Measurements from ENCODE around the gene TSPAN15. TPM values are rescaled to one million over a fixed set of nuclear protein-coding genes. Genes with fewer than 3 reads are reported as not detected.

The TSPAN15 gene
- total and polyA plus RNA-seq, 2 experiments from 2014 or later = 0.34 TPM; not detected in 1

DNA sequence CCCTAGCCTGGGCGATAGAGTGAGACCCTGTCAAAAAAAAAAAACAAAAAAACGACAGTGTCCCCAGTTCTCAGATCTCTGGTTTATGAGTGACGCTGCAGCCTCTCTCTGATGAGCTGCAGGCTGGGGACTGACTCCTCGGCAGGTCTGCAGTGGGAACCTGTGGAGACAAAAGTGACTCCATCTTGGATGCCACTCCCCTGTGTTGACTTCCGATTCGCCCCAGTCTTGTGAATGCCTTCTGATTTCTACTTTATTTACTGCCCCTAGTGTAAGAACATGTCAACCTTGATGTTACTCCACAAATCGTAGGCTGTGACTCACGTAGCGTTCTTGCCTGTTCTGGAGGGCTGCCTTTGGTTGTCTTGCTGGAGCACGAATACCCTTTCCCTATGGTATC is 40.8 kb upstream of the TSPAN15 start:
- WGBS, 2 experiments (ENCODE audit: low coverage in 1 of 2, low lambda C conversion rate in 2 of 2, missing lambda C conversion rate in 2 of 2) = 93 to 94% methylated on average over 9 of the region's 10 CpGs
- DNase-seq = no peak
- peaks cover 3% of the 10 kb centered on the region; the same call in 1 of the 2 replicates for H3K27me3 ChIP-seq (replicated peaks; ENCODE audit: insufficient read depth)

DNA sequence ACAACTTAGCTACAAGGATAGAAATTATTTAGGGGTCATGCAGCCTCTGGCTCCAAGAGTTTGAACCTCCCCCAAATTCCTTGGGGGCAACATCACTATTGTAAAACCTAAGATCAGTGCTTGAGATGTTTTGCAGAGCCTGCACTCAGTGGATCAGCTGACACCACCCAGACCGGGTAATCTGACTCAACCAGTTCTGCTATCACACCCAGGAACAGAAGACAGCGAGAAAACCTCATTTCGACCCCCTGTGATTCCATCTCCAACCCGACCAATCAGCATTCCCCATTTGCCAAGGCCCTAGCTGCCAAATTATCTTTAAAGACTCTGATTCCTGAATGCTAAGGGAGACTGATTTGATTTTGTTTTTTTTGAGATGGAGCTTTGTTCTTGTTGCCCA is 39.8 kb upstream of the TSPAN15 start:
- Histone ChIP-seq H3K4me2 (ENCODE audit: unreplicated experiment) (no peak overlapping the region), H3K27ac (no peak overlapping the region), H3K36me3 (ENCODE audit: low read depth) (no peaks in the 10 kb centered on the region), H3K4me1 (ENCODE audit: insufficient read depth) (peaks cover 5% of the 10 kb centered on the region; the same call in 1 of the 2 replicates), H3K79me2 (ENCODE audit: insufficient read depth) (no peaks in the 10 kb centered on the region), H3K9ac (no peak overlapping the region), H3F3A (ENCODE audit: insufficient read depth) (peaks cover 12% of the 10 kb centered on the region; the same call in 1 of the 2 replicates), H2AFZ (no peak overlapping the region), H3K4me3 (no peak overlapping the region), H4K20me1 (ENCODE audit: insufficient read depth) (no peaks in the 10 kb centered on the region), H3K9me2 (ENCODE audit: insufficient read depth) (no peaks in the 10 kb centered on the region), H3K27me3 (replicated peaks; ENCODE audit: insufficient read depth) (peaks cover 5% of the 10 kb centered on the region; the same call in 1 of the 2 replicates), H3K9me3 (ENCODE audit: low read depth) (no peaks in the 10 kb centered on the region)
- 14 to 24% methylated on average over 4 of the region's 4 CpGs for WGBS, 2 experiments (ENCODE audit: low coverage in 1 of 2, low lambda C conversion rate in 2 of 2, missing lambda C conversion rate in 2 of 2)
- in situ Hi-C loops (cut with MboI) = loop anchor here (25.0 kb wide), 1 partner anchor 424 kb away; the partner anchor contains the start of gene KIFBP
- TF ChIP-seq EZH2 (IDR thresholded peaks at IDR 0.05; ENCODE audit: insufficient read depth, poor library complexity, severe bottlenecking) (no peak), EZH2phosphoT487 (IDR thresholded peaks at IDR 0.05; ENCODE audit: insufficient read depth, low read depth) (no peak)
- DNase-seq = no peak

More for the DNA sequence above, 40.8 kb upstream of the TSPAN15 start:
- Histone ChIP-seq H3K79me2 (ENCODE audit: insufficient read depth) (no peaks in the 10 kb centered on the region), H3K4me1 (ENCODE audit: insufficient read depth) (peaks cover 5% of the 10 kb centered on the region; the same call in 1 of the 2 replicates), H3K4me2 (ENCODE audit: unreplicated experiment) (no peak overlapping the region), H3F3A (ENCODE audit: insufficient read depth) (peaks cover 13% of the 10 kb centered on the region; the same call in 1 of the 2 replicates), H3K9me2 (ENCODE audit: insufficient read depth) (no peaks in the 10 kb centered on the region), H3K36me3 (ENCODE audit: low read depth) (no peaks in the 10 kb centered on the region), H3K27ac (no peak overlapping the region), H3K9ac (no peak overlapping the region), H3K9me3 (ENCODE audit: low read depth) (no peaks in the 10 kb centered on the region), H2AFZ (no peak overlapping the region), H4K20me1 (ENCODE audit: insufficient read depth) (no peaks in the 10 kb centered on the region), H3K4me3 (no peak overlapping the region)
- TF ChIP-seq EZH2phosphoT487 (IDR thresholded peaks at IDR 0.05; ENCODE audit: insufficient read depth, low read depth) (no peak), EZH2 (IDR thresholded peaks at IDR 0.05; ENCODE audit: insufficient read depth, poor library complexity, severe bottlenecking) (no peak)
- in situ Hi-C loops (cut with MboI) = loop anchor here (25.0 kb wide), 1 partner anchor 423 kb away; the partner anchor contains the start of gene KIFBP

DNA sequence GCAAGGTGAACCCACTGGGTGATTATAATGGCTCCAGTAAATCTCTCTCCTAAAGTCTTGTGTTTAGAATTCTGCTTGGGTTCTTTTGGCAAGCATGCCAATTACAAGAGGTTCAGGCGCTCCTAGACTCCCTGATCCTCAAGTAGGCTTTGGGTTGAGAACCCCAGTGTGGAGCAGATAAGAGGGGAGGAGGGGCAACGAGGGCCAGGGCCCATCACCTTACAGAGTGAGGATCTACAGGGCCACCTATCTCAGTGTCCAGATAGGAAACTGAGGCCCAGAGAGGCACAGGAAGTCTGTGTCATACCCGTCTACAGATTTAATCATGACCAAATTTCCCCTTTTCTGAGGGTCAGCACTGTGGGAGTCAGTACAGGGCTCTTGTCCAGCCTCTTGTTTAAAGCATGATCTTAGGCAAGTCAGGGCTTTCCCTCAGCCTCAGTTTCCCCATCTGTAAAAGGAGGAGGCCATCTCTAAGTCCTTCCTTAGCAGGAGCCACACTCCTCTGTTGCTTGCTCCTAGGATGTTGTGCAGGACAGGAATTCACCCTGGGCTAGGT is 39.0 kb upstream of the TSPAN15 start:
- in situ Hi-C loops (cut with MboI) = loop anchor here (25.0 kb wide), 1 partner anchor 425 kb away; the partner anchor contains the start of gene KIFBP
- H3K9ac ChIP-seq = no peak overlapping the region

DNA sequence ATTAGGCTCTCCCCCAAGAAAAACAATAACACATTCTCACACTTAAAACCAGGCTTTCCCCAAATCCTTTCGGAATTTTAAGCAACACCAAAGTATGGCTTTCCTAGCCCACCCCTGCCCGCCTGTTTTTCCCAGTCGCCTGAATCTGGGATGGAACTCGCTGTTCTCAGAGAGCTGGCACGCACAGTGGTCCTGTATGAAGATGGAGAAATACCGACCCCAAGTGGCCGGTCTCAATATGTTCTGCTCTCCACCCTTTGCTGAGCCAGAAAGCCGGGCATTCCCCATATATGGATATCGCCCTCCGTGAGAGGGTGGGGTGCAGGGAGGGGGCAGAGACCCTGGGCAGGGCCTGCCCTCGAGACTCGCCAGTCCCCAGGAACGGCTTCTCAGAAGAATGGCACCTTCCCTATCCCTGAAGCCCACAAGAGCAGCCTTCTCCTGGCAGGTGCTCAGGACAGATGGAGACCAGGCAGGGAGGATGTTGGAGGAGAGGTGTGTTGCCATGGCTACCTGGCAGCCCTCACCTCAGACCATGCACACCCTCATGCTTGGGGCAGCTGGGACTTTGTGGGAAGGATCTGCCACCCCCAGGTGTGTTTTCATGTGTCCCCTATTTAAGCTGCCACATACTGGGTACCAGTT is 37.9 kb upstream of the TSPAN15 start:
- Histone ChIP-seq H3K4me1 (ENCODE audit: insufficient read depth) (peaks cover under 1% of the 10 kb centered on the region; the same call in 1 of the 2 replicates), H3K4me2 (ENCODE audit: unreplicated experiment) (peak overlapping the region; percentile 16), H3K27ac (no peak overlapping the region), H3K9ac (no peak overlapping the region), H2AFZ (peak overlapping the region; percentile 69), H4K20me1 (ENCODE audit: insufficient read depth) (no peaks in the 10 kb centered on the region), H3F3A (ENCODE audit: insufficient read depth) (peaks cover 9% of the 10 kb centered on the region; the same call in 1 of the 2 replicates), H3K36me3 (ENCODE audit: low read depth) (no peaks in the 10 kb centered on the region), H3K4me3 (no peak overlapping the region), H3K27me3 (replicated peaks; ENCODE audit: insufficient read depth) (peaks cover 5% of the 10 kb centered on the region; the same call in 1 of the 2 replicates), H3K79me2 (ENCODE audit: insufficient read depth) (no peaks in the 10 kb centered on the region), H3K9me2 (ENCODE audit: insufficient read depth) (no peaks in the 10 kb centered on the region), H3K9me3 (ENCODE audit: low read depth) (no peaks in the 10 kb centered on the region)
- WGBS, 2 experiments (ENCODE audit: low coverage in 1 of 2, low lambda C conversion rate in 2 of 2, missing lambda C conversion rate in 2 of 2) = 0 to 5% methylated on average over 8 to 13 of the region's 13 CpGs
- DNase-seq = peak; percentile 90
- in situ Hi-C loops (cut with MboI) = loop anchor here (25.0 kb wide), 1 partner anchor 426 kb away; the partner anchor contains the start of gene KIFBP
- no peak for TF ChIP-seq EZH2phosphoT487 (IDR thresholded peaks at IDR 0.05; ENCODE audit: insufficient read depth, low read depth)
- TF ChIP-seq EZH2 (IDR thresholded peaks at IDR 0.05; ENCODE audit: insufficient read depth, poor library complexity, severe bottlenecking) = no peak

More for the DNA sequence above, 39.0 kb upstream of the TSPAN15 start:
- no peaks in the 10 kb centered on the region for H3K9me3 ChIP-seq (ENCODE audit: low read depth)
- no peak overlapping the region for H3K4me2 ChIP-seq (ENCODE audit: unreplicated experiment)
- H4K20me1 ChIP-seq (ENCODE audit: insufficient read depth) = no peaks in the 10 kb centered on the region
- WGBS, 2 experiments (ENCODE audit: low coverage in 1 of 2, low lambda C conversion rate in 2 of 2, missing lambda C conversion rate in 2 of 2) = 83 to 85% methylated on average over 3 of the region's 3 CpGs
- peaks cover 5% of the 10 kb centered on the region; the same call in 1 of the 2 replicates for H3K4me1 ChIP-seq (ENCODE audit: insufficient read depth)
- no peak overlapping the region for H2AFZ ChIP-seq
- H3K36me3 ChIP-seq (ENCODE audit: low read depth) = no peaks in the 10 kb centered on the region
- H3K79me2 ChIP-seq (ENCODE audit: insufficient read depth) = no peaks in the 10 kb centered on the region
- no peak overlapping the region for H3K27ac ChIP-seq
- H3F3A ChIP-seq (ENCODE audit: insufficient read depth) = peaks cover 12% of the 10 kb centered on the region; the same call in 1 of the 2 replicates
- peaks cover 5% of the 10 kb centered on the region; the same call in 1 of the 2 replicates for H3K27me3 ChIP-seq (replicated peaks; ENCODE audit: insufficient read depth)
- DNase-seq = no peak
- TF ChIP-seq EZH2phosphoT487 (IDR thresholded peaks at IDR 0.05; ENCODE audit: insufficient read depth, low read depth) (no peak), EZH2 (IDR thresholded peaks at IDR 0.05; ENCODE audit: insufficient read depth, poor library complexity, severe bottlenecking) (no peak)
- no peak overlapping the region for H3K4me3 ChIP-seq
- H3K9me2 ChIP-seq (ENCODE audit: insufficient read depth) = no peaks in the 10 kb centered on the region

Measured in GM23248 (cell line).